GM18868 (cell line): ENCODE data around the gene KIF23.

Source experiments
- ATAC-seq: cut with Tn5 transposase; IDR thresholded peaks from one replicate; pipeline ENCODE4 v1.9.1; 2021; ENCODE audit warnings: mild to moderate bottlenecking, moderate library complexity; ENCODE audit not compliant: unreplicated experiment

The KIF23 gene

GRCh38 chr15:69462493-69463181 lies 48.5 kb downstream of the KIF23 start:
- ATAC-seq, result peak; percentile 83

GRCh38 chr15:69463182-69463756 lies 49.1 kb downstream of the KIF23 start:
- ATAC-seq, result no peak

GRCh38 chr15:69465253-69465652 lies 51.1 kb downstream of the KIF23 start:
- no peak for ATAC-seq

GRCh38 chr15:69466733-69467132 lies 52.6 kb downstream of the KIF23 start:
- no peak for ATAC-seq

DNA sequence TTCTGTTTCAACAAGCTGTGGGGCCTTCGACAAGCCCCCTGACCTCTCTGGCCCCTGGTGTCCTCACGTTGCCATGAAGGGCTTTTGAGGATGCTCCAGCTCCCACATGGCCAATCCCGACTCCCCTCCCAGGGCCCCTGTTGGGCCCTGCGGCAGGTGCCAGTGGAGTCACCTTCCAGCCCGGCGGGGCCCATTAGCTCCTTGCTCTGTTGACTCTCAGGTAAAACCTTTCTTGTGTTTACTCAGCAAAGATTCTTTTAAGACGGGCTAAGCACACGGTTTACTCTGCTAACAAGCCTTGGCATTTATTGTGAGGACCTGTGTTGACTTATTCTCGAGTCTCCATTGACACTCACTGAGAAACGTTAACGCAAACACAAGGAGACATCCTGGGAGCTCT lies 53.5 kb downstream of the KIF23 start:
- ATAC-seq, result no peak

- ATAC-seq, result peak; percentile 74
Measured at GRCh38 chr15:69468241-69469121, 54.3 kb downstream of the KIF23 start.

- no peak for ATAC-seq
Measured at GRCh38 chr15:69469467-69470201, 55.5 kb downstream of the KIF23 start.

GRCh38 chr15:69472046-69472445 lies 57.9 kb downstream of the KIF23 start:
- no peak for ATAC-seq

DNA sequence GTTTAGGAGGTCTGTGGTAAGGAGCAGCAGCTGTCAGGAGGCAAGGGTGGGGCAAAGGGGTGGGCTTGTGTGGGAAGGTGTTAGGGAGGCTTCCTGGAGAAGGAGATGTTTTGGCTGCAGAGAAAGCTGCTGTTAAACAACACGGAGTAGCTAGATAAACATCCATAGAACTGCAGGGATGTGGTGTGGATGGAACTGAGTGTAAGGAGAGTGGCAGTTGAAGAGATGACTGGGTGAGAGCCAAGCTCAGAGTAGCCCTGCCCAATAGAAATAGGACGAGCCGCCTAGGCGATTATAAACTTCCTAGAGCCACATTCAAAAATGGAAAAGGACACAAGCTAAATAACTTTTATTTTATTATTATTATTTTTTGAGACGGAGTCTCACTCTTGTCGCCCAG lies 58.4 kb downstream of the KIF23 start:
- no peak for ATAC-seq

DNA sequence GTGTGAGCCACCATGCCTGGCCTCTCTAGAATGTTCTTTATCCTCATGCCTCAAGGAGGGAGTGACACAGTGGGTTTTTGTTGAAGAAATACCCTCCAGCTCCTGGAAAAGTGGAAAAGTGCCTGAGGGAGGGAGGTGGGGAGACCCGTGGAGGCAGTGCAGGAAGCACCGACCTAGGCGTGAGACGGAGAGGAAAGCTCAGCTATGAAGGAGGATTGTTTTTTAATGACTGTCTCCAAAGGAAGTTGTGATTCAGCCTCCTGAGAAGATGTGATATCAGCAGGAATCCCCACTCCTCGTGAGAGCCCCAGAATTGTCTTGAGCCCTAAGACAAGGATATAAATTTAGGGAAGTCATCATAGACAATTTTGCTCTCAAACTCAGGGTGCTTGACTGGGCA lies 60.1 kb downstream of the KIF23 start:
- no peak for ATAC-seq

DNA sequence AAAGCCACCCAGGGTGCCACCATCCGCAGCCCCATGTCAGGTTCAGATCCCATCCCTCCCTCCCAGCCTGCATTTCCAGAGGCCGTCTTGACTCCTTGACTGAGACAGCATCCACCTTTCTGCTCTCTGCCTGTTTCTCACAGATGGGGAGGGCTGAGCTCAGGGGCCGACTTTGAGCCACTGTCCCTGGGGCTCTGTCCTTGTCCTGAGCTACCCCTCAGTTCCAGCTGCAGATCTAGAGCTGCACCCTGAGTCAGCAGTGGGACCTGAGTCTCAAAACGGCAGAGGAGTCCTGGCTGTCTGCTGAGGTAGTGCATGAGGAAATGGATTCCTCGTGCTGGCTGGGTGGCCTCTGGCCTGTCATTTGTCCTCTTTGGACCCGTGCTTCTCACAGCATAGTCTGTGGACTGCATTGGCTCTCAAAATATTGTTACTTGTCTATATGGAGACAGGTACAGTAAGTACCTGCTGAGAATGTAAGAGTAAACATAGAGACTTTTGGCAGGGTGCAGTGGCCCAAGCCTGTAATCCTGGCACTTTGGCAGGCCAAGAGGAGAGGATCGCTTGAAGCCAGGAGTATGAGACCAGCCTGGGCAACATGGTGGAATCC lies 60.8 kb downstream of the KIF23 start:
- no peak for ATAC-seq

DNA sequence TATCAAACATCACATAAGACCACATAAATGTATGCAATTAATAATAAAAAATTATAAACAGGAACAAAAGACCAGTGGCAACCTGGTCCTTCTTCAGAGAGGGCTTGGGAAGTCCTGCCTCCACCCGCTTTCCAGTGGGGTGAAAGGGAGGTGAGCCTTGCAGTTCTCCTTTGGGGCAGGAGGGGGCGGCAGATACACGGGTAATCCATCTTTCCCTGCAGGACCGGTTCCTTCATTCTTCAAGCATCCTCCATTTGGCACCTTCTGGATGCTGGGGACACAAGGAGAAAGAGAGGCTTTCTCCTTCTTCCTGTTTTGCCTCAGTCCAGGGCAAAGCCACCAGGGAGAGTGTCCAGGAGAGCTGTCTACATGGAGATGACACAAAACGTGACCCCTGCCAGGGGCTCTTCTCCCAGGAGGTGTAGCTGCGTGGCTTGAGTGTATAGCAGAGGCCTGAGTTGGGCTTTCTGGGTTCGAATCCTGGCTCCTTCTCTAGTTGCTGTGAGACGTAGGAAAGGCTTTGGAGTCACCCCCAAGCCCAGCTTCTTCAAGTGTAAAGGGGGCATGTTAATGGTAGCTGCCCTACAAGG lies 61.7 kb downstream of the KIF23 start:
- no peak for ATAC-seq

- ATAC-seq, result no peak
Measured at GRCh38 chr15:69476704-69477473, 62.7 kb downstream of the KIF23 start.

DNA sequence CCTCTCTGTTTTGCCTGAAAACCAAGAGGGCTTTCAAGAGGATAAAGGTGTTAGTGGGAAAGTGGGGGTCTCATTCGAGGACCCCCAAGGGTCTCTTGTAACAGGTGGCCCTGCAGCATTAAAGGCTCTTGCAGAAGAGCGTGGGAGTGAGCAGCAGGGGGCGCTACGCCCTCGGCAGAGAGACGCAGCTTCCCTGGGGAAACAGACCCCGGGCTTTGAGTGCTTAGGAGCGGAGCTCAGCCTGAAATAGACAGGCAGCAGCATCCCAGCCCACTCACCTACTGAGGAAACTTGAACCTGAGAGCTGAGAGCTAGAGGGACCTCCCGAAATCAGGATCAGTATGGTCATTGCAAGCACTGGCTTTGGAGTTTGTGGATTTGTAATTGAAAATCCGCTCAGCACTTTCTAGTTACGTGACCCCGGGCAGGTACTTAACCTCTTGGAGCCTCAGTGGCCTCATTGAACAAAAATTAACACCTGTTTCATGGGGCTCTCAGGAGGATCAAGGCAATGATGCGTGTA lies 64.2 kb downstream of the KIF23 start:
- no peak for ATAC-seq

- no peak for ATAC-seq
Measured at GRCh38 chr15:69479081-69479480, 64.9 kb downstream of the KIF23 start.

DNA sequence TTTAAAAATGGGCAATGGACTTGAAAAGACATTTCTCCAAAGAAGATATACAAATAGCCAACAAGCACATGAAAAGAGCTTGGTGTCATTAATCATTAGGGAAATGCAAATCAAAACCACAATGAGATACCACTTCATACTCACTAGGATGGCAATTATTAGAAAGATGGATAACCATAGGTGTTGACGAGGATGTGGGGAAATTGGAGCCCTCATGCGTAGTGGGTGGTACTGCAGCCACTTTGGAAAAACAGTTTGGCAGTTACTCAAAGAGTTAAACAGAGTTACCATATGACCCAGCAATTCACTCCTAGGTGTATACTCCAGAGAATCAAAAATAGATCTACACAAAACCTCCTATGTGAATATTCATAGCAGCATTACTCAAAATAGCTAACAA lies 65.8 kb downstream of the KIF23 start:
- ATAC-seq, result no peak

DNA sequence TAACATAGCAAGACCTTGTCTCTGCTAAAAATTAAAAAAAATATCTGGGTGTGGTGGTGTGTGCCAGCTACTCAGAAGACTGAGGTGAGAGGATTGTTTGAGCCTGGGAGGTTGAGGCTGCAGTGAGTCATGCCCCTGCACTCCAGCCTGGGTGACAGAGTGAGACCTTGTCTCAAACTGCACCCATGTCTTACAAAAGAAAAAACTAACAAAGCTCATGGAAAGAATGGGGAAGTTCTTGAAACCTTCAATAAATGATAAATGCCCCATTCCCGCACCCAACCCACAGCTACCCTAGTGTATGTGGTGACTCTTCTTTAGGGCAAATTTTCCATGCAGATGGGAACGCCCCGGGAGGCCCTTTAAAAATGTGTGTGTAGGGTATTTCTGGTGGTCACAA lies 66.8 kb downstream of the KIF23 start:
- ATAC-seq, result no peak

DNA sequence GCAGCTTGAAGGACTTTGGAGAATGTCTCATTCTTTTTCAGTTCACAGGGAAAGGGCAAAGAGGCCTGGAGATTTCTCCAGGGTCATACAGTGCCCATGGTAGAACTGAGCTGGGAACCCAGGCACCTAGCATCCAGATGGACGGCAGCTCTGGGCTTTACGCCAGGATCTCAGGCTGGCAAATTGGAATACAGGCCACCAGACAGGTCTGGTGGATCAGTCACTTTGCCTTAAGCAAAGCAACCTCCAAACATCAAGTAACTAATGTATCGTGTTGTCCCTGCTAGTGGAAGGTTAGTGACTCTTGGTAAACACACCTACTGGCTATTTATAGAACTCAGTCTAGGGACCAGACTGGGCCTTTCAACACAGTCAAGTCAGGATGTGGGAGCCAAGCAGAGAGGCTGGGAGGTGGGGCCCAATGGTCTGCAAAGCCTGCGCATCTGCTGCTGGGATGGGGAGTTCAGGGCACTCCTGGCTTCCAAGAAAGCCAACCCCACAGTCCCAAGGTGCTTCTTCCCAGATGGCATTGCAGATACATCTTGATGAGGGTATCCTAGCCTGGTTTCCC lies 68.6 kb downstream of the KIF23 start:
- no peak for ATAC-seq

DNA sequence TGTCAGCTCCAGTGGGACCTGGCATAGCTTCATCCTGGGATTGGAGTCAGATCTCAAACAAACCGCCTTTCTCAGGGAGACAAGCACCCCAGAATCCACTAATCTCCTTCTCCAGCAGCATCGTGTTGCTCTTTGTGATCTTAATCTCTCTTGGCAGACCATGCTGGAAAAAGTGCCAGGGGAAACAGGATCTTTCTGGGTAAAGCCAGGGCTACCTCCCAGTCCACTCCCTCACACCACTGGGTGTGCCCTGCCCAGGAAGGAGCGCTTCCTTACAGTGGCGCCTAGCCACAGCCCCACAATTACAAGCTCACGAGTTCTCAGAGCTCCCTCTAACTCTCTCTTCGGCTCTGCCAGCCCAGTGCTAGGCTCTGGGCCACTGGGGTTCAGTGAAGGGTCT lies 70.7 kb downstream of the KIF23 start:
- ATAC-seq, result no peak
